Left lung (tissue), 10 donors: ENCODE data around the gene PLXDC2. TPM values are rescaled to one million over a fixed set of nuclear protein-coding genes. Genes with fewer than 3 reads are reported as not detected.

ENCODE experiments used
- ATAC-seq: fragments of 200-7000 bp; cut with Tn5 transposase; one replicate; pipeline ENCODE4 v1.9.1; 2020; ENCODE audit warnings: moderate library complexity
- DNase-seq, 4 donors: peaks; one replicate each; pipeline ENCODE4 v3.0.0-alpha.2; 2013 to 2020
- H3K27ac ChIP-seq, 2 donors: fragments of 200-600 bp; sonication (generic) in 1 of 2; one replicate each; pipeline versions ENCODE4 v1.5.0 to v1.8.0; 2020 to 2021
- H3K27me3 ChIP-seq, 2 donors: fragments of 200-600 bp; sonication (generic) in 1 of 2; one replicate each; pipeline versions ENCODE4 v1.5.0 to v1.8.0; 2020 to 2021
- H3K36me3 ChIP-seq, 2 donors: fragments of 200-600 bp; sonication (generic) in 1 of 2; one replicate each; pipeline versions ENCODE4 v1.5.0 to v1.8.0; 2020 to 2021
- H3K4me1 ChIP-seq, 2 donors: fragments of 200-600 bp; one replicate each; pipeline ENCODE4 v1.8.0; 2021
- H3K4me3 ChIP-seq, 2 donors: fragments of 200-600 bp; sonication (generic) in 1 of 2; one replicate each; pipeline versions ENCODE4 v1.5.0 to v1.8.0; 2020 to 2021; ENCODE audit warnings: mild to moderate bottlenecking in 1 of 2
- H3K9me3 ChIP-seq, 2 donors: fragments of 200-600 bp; sonication (generic) in 1 of 2; one replicate each; pipeline versions ENCODE4 v1.5.0 to v1.8.0; 2020 to 2021
- intact Hi-C, 2 donors: fragments of 100-400 bp; cut with DNase I; formaldehyde crosslinking; loops; one replicate each; pipeline versions ENCODE4 v1.11.2 to v1.14.2; 2022
- polyA plus RNA-seq, 6 donors: library from polyadenylated mRNA; unstranded; fragments of 120-200 nt; gene quantifications; one replicate each; pipeline ENCODE4 v1.2.1, GENCODE V29; 2013; ENCODE audit not compliant: insufficient read length in 6 of 6
- total RNA-seq, 2 donors: library from RNA; stranded (reverse); fragmentation: NEBNext Ultra II Directional; extraction: Animal tissue kit (Norgen Biotek cat#: 25700); gene quantifications; one replicate each; pipeline ENCODE4 v1.2.1, GENCODE V29; 2021
- TF ChIP-seq, protein P1 (sequence below), 2 donors: fragments of 200-600 bp; sonication (generic) in 1 of 2; IDR thresholded peaks; one replicate each; pipeline versions ENCODE4 v1.5.0 to v1.8.0; 2021; ENCODE audit warnings: antibody characterized with exemption in 2 of 2
- donor health status: DM: no; HTN: yes; CAD: no.
- donor health status: DM: no; HTN: no; CAD: no.

Gene PLXDC2
- total and polyA plus RNA-seq, 8 donors: 85.3 to 127 (median 112) TPM

- DNase-seq (no peak), ATAC-seq (no peak)
- Histone ChIP-seq H3K9me3 (no peaks in the 10 kb centered on the region), H3K27me3 (no peaks in the 10 kb centered on the region), H3K4me1 (no peaks in the 10 kb centered on the region), H3K36me3 (no peaks in the 10 kb centered on the region), H3K27ac (no peak overlapping the region), H3K4me3 (no peak overlapping the region)
- TF ChIP-seq, protein P1, sequence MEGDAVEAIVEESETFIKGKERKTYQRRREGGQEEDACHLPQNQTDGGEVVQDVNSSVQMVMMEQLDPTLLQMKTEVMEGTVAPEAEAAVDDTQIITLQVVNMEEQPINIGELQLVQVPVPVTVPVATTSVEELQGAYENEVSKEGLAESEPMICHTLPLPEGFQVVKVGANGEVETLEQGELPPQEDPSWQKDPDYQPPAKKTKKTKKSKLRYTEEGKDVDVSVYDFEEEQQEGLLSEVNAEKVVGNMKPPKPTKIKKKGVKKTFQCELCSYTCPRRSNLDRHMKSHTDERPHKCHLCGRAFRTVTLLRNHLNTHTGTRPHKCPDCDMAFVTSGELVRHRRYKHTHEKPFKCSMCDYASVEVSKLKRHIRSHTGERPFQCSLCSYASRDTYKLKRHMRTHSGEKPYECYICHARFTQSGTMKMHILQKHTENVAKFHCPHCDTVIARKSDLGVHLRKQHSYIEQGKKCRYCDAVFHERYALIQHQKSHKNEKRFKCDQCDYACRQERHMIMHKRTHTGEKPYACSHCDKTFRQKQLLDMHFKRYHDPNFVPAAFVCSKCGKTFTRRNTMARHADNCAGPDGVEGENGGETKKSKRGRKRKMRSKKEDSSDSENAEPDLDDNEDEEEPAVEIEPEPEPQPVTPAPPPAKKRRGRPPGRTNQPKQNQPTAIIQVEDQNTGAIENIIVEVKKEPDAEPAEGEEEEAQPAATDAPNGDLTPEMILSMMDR (IDR thresholded peaks at IDR 0.05): no peak
- intact Hi-C loops: no loop called here
These were observed 20.5 kb upstream of the PLXDC2 start for GRCh38 chr10:19795684-19796083.

GRCh38 chr10:19800161-19800560 is 16.1 kb upstream of the PLXDC2 start:
- H3K27me3 ChIP-seq: no peaks in the 10 kb centered on the region
- intact Hi-C loops: no loop called here
- no peaks in the 10 kb centered on the region for H3K4me1 ChIP-seq
- no peaks in the 10 kb centered on the region for H3K36me3 ChIP-seq
- peaks cover 0 to 5% of the 10 kb centered on the region in 2 donors for H3K9me3 ChIP-seq
- no peak overlapping the region for H3K27ac ChIP-seq
- no peak for ATAC-seq
- TF ChIP-seq, protein P1 (IDR thresholded peaks at IDR 0.05): no peak
- no peak for DNase-seq
- H3K4me3 ChIP-seq: no peak overlapping the region

GRCh38 chr10:19801369-19801768 is 14.9 kb upstream of the PLXDC2 start:
- H3K27ac ChIP-seq: no peak overlapping the region
- peaks cover 0 to 5% of the 10 kb centered on the region in 2 donors for H3K9me3 ChIP-seq
- H3K36me3 ChIP-seq: no peaks in the 10 kb centered on the region
- intact Hi-C loops: no loop called here
- no peaks in the 10 kb centered on the region for H3K4me1 ChIP-seq
- TF ChIP-seq, protein P1 (IDR thresholded peaks at IDR 0.05): no peak
- no peaks in the 10 kb centered on the region for H3K27me3 ChIP-seq
- ATAC-seq (no peak), DNase-seq (no peak)
- no peak overlapping the region for H3K4me3 ChIP-seq

DNA sequence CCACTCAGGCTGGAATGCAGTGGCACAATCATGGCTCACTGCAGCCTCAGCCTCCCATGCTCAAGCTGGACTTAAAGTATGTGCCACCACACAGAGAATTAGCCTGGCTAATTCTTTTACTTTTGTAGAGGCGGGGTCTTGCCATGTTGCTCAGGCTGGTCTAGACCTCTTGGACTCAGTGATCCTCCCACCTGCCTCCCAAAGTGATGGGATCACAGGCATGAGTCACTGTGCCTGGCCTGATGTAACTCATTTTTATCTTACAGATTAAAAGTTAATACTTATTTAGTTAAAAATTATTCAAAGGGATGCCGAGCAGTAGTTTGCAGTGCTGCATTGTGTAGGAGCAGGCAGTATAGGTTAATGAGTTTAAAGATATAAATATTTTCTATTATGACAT is 12.6 kb upstream of the PLXDC2 start:
- intact Hi-C loops: no loop called here
- H3K9me3 ChIP-seq: peaks cover 0 to 5% of the 10 kb centered on the region in 2 donors

GRCh38 chr10:19809481-19809880 is 6.8 kb upstream of the PLXDC2 start:
- peaks cover 0 to 9% of the 10 kb centered on the region in 2 donors for H3K27me3 ChIP-seq
- intact Hi-C loops: no loop called here

More for the DNA sequence above, 12.6 kb upstream of the PLXDC2 start:
- Histone ChIP-seq H3K4me3 (no peak overlapping the region), H3K4me1 (no peaks in the 10 kb centered on the region), H3K36me3 (no peaks in the 10 kb centered on the region), H3K27ac (no peak overlapping the region), H3K27me3 (no peaks in the 10 kb centered on the region)
- TF ChIP-seq, protein P1 (IDR thresholded peaks at IDR 0.05): no peak
- DNase-seq (no peak), ATAC-seq (no peak)

More at GRCh38 chr10:19809481-19809880, 6.8 kb upstream of the PLXDC2 start:
- Histone ChIP-seq H3K4me1 (no peaks in the 10 kb centered on the region), H3K9me3 (peaks cover 0 to 5% of the 10 kb centered on the region in 2 donors), H3K27ac (no peak overlapping the region), H3K36me3 (no peaks in the 10 kb centered on the region), H3K4me3 (no peak overlapping the region)
- DNase-seq (no peak), ATAC-seq (no peak)
- TF ChIP-seq, protein P1 (IDR thresholded peaks at IDR 0.05): no peak
